Erythroblast (primary cell): ENCODE measurements around the gene VEGFA.

ENCODE experiments used
- GATA1 ChIP-seq: IDR thresholded peaks from 2 replicates; pipeline ENCODE4 v1.6.1; 2011; ENCODE audit warnings: low read depth, mild to moderate bottlenecking, control low read depth, low read length, moderate library complexity
- POLR2A ChIP-seq: IDR thresholded peaks from 2 replicates; pipeline ENCODE4 v1.6.1; 2011; ENCODE audit warnings: mild to moderate bottlenecking, low read length

DNA sequence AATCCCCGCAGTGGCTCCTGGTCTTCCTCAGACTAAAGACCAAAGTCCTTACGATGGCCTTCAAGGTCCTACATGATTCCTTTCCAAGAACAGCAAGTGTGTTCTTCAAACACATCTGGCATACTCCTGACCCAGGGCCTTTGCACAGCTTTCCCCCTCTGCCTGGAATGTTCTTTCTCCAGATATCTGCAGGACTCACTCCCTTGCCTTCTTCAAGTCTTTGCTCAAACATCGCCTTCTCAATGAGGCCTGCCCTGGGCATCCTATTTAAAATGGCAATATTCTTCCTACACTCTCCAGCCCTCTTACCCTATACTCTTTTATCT, 30.2 kb downstream of the VEGFA start:
- TF ChIP-seq POLR2A: no peak
- no peak for TF ChIP-seq GATA1
